ENCODE data around the gene LDB2.

LDB2 gene

DNA sequence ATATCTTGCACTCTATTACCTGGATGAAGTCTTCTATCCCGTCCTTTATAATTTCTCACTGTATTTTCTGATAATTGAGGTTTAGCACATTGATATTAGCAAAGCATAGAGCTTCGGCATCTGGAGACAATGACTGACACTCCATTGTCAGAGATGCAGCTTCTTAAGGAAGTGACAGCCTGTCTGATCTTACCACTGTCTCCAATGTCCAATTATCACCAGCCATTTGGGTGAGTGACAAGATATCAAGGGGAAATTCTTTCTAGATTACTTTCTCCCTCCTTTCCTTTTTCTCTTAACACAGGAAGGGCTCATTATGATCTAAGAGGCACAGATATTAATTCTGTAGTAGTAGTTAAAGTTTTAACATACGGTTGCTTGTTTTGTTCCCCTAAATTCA, 86.4 kb downstream of the LDB2 start:
- Histone ChIP-seq H3K9me2 (replicated peaks; ENCODE audit: low read depth, low read length) (no peaks in the 10 kb centered on the region), H3F3A (ENCODE audit: low read depth) (no peaks in the 10 kb centered on the region), H3K4me2 (ENCODE audit: low read depth, low read length, poor library complexity, severe bottlenecking) (no peak overlapping the region), H3K4me1 (ENCODE audit: insufficient read depth, low read length, poor library complexity, severe bottlenecking) (no peaks in the 10 kb centered on the region), H3K9ac (ENCODE audit: low read depth, low read length, poor library complexity, severe bottlenecking) (no peak overlapping the region), H2AFZ (ENCODE audit: low read length) (no peak overlapping the region), H3K27me3 (ENCODE audit: insufficient read depth, low read length, poor library complexity, severe bottlenecking) (no peaks in the 10 kb centered on the region), H3K4me3 (ENCODE audit: low read length, poor library complexity, severe bottlenecking) (no peak overlapping the region), H3K79me2 (ENCODE audit: insufficient read depth, low read length) (no peaks in the 10 kb centered on the region), H3K36me3 (ENCODE audit: insufficient read depth, low read length) (no peaks in the 10 kb centered on the region), H4K20me1 (ENCODE audit: insufficient read depth, low read length, poor library complexity, severe bottlenecking) (no peaks in the 10 kb centered on the region), H3K9me3 (ENCODE audit: insufficient read depth, low read depth, low read length) (no peaks in the 10 kb centered on the region)
- TF ChIP-seq EZH2phosphoT487 (IDR thresholded peaks at IDR 0.05; ENCODE audit: borderline replicate concordance) (no peak), CTCF (conservative IDR thresholded peaks at IDR 0.05; ENCODE audit: low read length) (no peak)

DNA sequence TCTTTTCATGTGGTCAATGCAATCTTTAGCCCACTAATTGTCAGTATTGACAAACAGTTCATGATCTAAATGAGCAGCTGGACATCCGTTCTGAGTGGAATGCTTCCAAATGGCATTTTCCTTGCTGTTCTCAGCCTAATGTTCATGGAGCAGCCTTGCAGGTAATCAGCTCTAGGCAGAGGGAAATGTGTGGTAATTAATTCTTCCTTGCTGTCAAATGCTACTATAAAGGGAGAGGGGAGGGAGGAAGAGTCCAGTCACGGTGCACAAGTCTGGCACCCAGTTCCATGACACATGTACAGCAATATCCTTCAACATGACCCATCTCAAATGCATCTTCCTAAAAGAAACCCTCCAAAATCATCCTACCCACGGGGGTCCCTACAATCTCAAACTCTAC, 88.5 kb downstream of the LDB2 start:
- Histone ChIP-seq H3K79me2 (ENCODE audit: insufficient read depth, low read length) (no peaks in the 10 kb centered on the region), H3K4me3 (ENCODE audit: low read length, poor library complexity, severe bottlenecking) (no peak overlapping the region), H3K27me3 (ENCODE audit: insufficient read depth, low read length, poor library complexity, severe bottlenecking) (no peaks in the 10 kb centered on the region), H3K9me2 (replicated peaks; ENCODE audit: low read depth, low read length) (no peaks in the 10 kb centered on the region), H3K36me3 (ENCODE audit: insufficient read depth, low read length) (no peaks in the 10 kb centered on the region), H3F3A (ENCODE audit: low read depth) (no peaks in the 10 kb centered on the region), H2AFZ (ENCODE audit: low read length) (no peak overlapping the region), H3K9ac (ENCODE audit: low read depth, low read length, poor library complexity, severe bottlenecking) (no peak overlapping the region), H3K9me3 (ENCODE audit: insufficient read depth, low read depth, low read length) (no peaks in the 10 kb centered on the region), H4K20me1 (ENCODE audit: insufficient read depth, low read length, poor library complexity, severe bottlenecking) (no peaks in the 10 kb centered on the region), H3K4me2 (ENCODE audit: low read depth, low read length, poor library complexity, severe bottlenecking) (no peak overlapping the region), H3K4me1 (ENCODE audit: insufficient read depth, low read length, poor library complexity, severe bottlenecking) (no peaks in the 10 kb centered on the region)
- TF ChIP-seq EZH2phosphoT487 (IDR thresholded peaks at IDR 0.05; ENCODE audit: borderline replicate concordance) (no peak), CTCF (conservative IDR thresholded peaks at IDR 0.05; ENCODE audit: low read length) (no peak)

- TF ChIP-seq EZH2phosphoT487 (IDR thresholded peaks at IDR 0.05; ENCODE audit: borderline replicate concordance) (no peak), CTCF (conservative IDR thresholded peaks at IDR 0.05; ENCODE audit: low read length) (no peak)
- H3K4me1 ChIP-seq (ENCODE audit: insufficient read depth, low read length, poor library complexity, severe bottlenecking) = no peaks in the 10 kb centered on the region
- H3K4me3 ChIP-seq (ENCODE audit: low read length, poor library complexity, severe bottlenecking) = no peak overlapping the region
- H2AFZ ChIP-seq (ENCODE audit: low read length) = no peak overlapping the region
- no peaks in the 10 kb centered on the region for H4K20me1 ChIP-seq (ENCODE audit: insufficient read depth, low read length, poor library complexity, severe bottlenecking)
- H3K9ac ChIP-seq (ENCODE audit: low read depth, low read length, poor library complexity, severe bottlenecking) = no peak overlapping the region
- no peaks in the 10 kb centered on the region for H3K9me3 ChIP-seq (ENCODE audit: insufficient read depth, low read depth, low read length)
- no peaks in the 10 kb centered on the region for H3F3A ChIP-seq (ENCODE audit: low read depth)
- H3K4me2 ChIP-seq (ENCODE audit: low read depth, low read length, poor library complexity, severe bottlenecking) = no peak overlapping the region
- H3K36me3 ChIP-seq (ENCODE audit: insufficient read depth, low read length) = no peaks in the 10 kb centered on the region
- no peaks in the 10 kb centered on the region for H3K9me2 ChIP-seq (replicated peaks; ENCODE audit: low read depth, low read length)
- no peaks in the 10 kb centered on the region for H3K27me3 ChIP-seq (ENCODE audit: insufficient read depth, low read length, poor library complexity, severe bottlenecking)
- no peaks in the 10 kb centered on the region for H3K79me2 ChIP-seq (ENCODE audit: insufficient read depth, low read length)
Measured at GRCh38 chr4:16809064-16809463, 89.4 kb downstream of the LDB2 start.

All from Loucy (cell line).